Fibroblast of the aortic adventitia (primary cell): ENCODE measurements around the gene CXXC5. TPM values are rescaled to one million over a fixed set of nuclear protein-coding genes. Genes with fewer than 3 reads are reported as not detected.

Source experiments
- DNase-seq: peaks from one replicate; pipeline ENCODE4 v3.0.0-alpha.2; 2010; ENCODE audit warnings: low read depth
- H3K4me3 ChIP-seq: 2 replicates; pipeline ENCODE4 v1.5.1; 2011; ENCODE audit warnings: low read depth, mild to moderate bottlenecking, control low read depth, low read length, moderate library complexity
- CTCF ChIP-seq: IDR thresholded peaks from 2 replicates; pipeline ENCODE4 v1.5.1; 2011; ENCODE audit warnings: mild to moderate bottlenecking, low read length, control low read depth, inconsistent platforms; ENCODE audit not compliant: insufficient read depth
- total RNA-seq: library from RNA; depleted of rRNA; stranded (reverse); fragments of >200 nt; gene quantifications from 2 replicates; pipeline ENCODE4 v1.2.3, GENCODE V29; 2012; ENCODE audit warnings: low replicate concordance

The CXXC5 gene
- total RNA-seq, 1 donor: 75.9 TPM

GRCh38 chr5:139635191-139635590 is 13.0 kb upstream of the CXXC5 start:
- no peak overlapping the region for H3K4me3 ChIP-seq
- TF ChIP-seq CTCF: no peak
- DNase-seq: no peak

- no peak overlapping the region for H3K4me3 ChIP-seq
- peak; percentile 99 for DNase-seq
- peak; percentile 78 for TF ChIP-seq CTCF
These were observed 12.4 kb upstream of the CXXC5 start for GRCh38 chr5:139635606-139636206.

GRCh38 chr5:139636207-139636792 is 11.8 kb upstream of the CXXC5 start:
- H3K4me3 ChIP-seq: no peak overlapping the region
- TF ChIP-seq CTCF: no peak
- DNase-seq: no peak

- TF ChIP-seq CTCF: no peak
- peak overlapping the region; percentile 61 for H3K4me3 ChIP-seq
- no peak for DNase-seq
These were observed 11.2 kb upstream of the CXXC5 start for GRCh38 chr5:139636975-139637408.

- peak; percentile 82 for DNase-seq
- peak; percentile 13 for TF ChIP-seq CTCF
- peak overlapping the region; percentile 61 for H3K4me3 ChIP-seq
These were observed 10.6 kb upstream of the CXXC5 start for GRCh38 chr5:139637438-139638089.

GRCh38 chr5:139638090-139638735 is 9.9 kb upstream of the CXXC5 start:
- H3K4me3 ChIP-seq: peak overlapping the region; percentile 31
- TF ChIP-seq CTCF: no peak
- DNase-seq: peak; percentile 74
